OCI-LY3 (cell line): ENCODE data around the gene ZNF850.
"Not testable (repeated sequence)": the region's sequence is repeated elsewhere in the genome, so short reads cannot be mapped to it uniquely, and the experiment has no call there.

Experiments
- H2AFZ ChIP-seq: fragments of 200-600, 300-600 bp; shearing (Covaris generic); 2 replicates; pipeline ENCODE4 v1.6.0; 2014; ENCODE audit warnings: antibody characterized with exemption, low read depth, low read length
- H3K27ac ChIP-seq: fragments of 200-600, 300-600 bp; sonication (generic); 2 replicates; pipeline ENCODE4 v1.5.1; 2014; ENCODE audit warnings: mild to moderate bottlenecking, low read length, moderate library complexity, mixed read lengths
- H3K27me3 ChIP-seq: fragments of 200-600, 300-600 bp; sonication (generic); 2 replicates; pipeline ENCODE4 v1.6.1; 2014; ENCODE audit warnings: low read depth, low read length, mixed read lengths
- H3K36me3 ChIP-seq: fragments of 200-600, 300-600 bp; sonication (generic); replicated peaks from 2 replicates; pipeline ENCODE3; 2014; ENCODE audit warnings: low read depth, low read length, mixed read lengths
- H3K4me1 ChIP-seq: fragments of 300-600, 200-600 bp; sonication (generic); 2 replicates; pipeline ENCODE4 v1.6.1; 2014; ENCODE audit warnings: low read length, mixed read lengths
- H3K4me2 ChIP-seq: fragments of 200-600, 300-600 bp; sonication (generic); 2 replicates; pipeline ENCODE4 v1.6.1; 2014; ENCODE audit warnings: low read length, mixed read lengths
- H3K4me3 ChIP-seq: fragments of 300-600, 200-600 bp; sonication (generic); 2 replicates; pipeline ENCODE4 v1.5.1; 2014; ENCODE audit warnings: antibody characterized with exemption, mild to moderate bottlenecking, low read length, moderate library complexity
- H3K79me2 ChIP-seq: fragments of 300-600, 200-600 bp; shearing (Covaris generic); 2 replicates; pipeline ENCODE4 v1.6.1; 2014; ENCODE audit warnings: mild to moderate bottlenecking, low read length, mixed read lengths
- H3K9ac ChIP-seq: fragments of 300-600, 200-600 bp; shearing (Covaris generic); 2 replicates; pipeline ENCODE4 v1.6.0; 2014; ENCODE audit warnings: mild to moderate bottlenecking, low read length, moderate library complexity
- H3K9me3 ChIP-seq: fragments of 200-600, 300-600 bp; shearing (Covaris generic); 2 replicates; pipeline ENCODE4 v1.6.1; 2014; ENCODE audit warnings: low read length, mixed read lengths; ENCODE audit not compliant: insufficient read depth
- H4K20me1 ChIP-seq: fragments of 200-600, 300-600 bp; sonication (generic); 2 replicates; pipeline ENCODE4 v1.6.1; 2016; ENCODE audit warnings: low read length, mixed read lengths; ENCODE audit not compliant: insufficient read depth
- EZH2phosphoT487 ChIP-seq: fragments of 200-600 bp; shearing (Covaris generic); IDR thresholded peaks from 2 replicates; pipeline ENCODE4 v1.6.1; 2018; ENCODE audit warnings: antibody characterized with exemption, mixed run types, low read depth
- TF ChIP-seq, protein P1 (sequence below): fragments of 200-600, 300-600 bp; sonication (generic); IDR thresholded peaks from 2 replicates; pipeline ENCODE4 v1.5.1; 2014; ENCODE audit warnings: antibody characterized with exemption, low read length, low read depth

ZNF850 gene

DNA sequence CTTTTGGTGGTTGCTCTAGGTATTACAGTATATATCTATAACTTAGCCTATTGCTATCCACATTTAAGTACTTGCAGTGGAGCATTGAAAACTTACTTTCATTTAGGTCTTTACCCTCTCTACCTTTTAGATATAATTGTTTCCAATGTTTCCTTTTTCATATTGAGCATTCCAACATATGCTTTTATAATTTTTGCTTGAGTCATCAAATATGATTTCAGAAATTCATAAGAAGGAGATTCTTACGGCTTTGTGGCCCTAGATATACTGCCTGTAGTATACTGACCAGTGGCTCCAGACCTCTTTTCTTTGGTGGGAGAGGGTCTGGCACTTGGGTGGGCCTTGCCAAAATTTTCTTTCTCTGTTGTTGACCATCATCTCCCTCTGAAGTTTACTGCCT is 32.8 kb upstream of the ZNF850 start:
- no peaks in the 10 kb centered on the region for H3K9me3 ChIP-seq

GRCh38 chr19:36797786-36798108 is 25.1 kb upstream of the ZNF850 start:
- H3K9ac ChIP-seq: peak overlapping the region; percentile 68
- H3K27ac ChIP-seq: peak overlapping the region; percentile 42; the same call in 1 of the 2 replicates
- peak overlapping the region; percentile 83 for H2AFZ ChIP-seq
- peaks cover 17% of the 10 kb centered on the region for H3K79me2 ChIP-seq
- no peaks in the 10 kb centered on the region for H3K9me3 ChIP-seq
- no peaks in the 10 kb centered on the region for H3K4me1 ChIP-seq
- H4K20me1 ChIP-seq: no peaks in the 10 kb centered on the region
- peak overlapping the region; percentile 64 for H3K4me2 ChIP-seq
- no peaks in the 10 kb centered on the region for H3K27me3 ChIP-seq
- TF ChIP-seq, protein P1, sequence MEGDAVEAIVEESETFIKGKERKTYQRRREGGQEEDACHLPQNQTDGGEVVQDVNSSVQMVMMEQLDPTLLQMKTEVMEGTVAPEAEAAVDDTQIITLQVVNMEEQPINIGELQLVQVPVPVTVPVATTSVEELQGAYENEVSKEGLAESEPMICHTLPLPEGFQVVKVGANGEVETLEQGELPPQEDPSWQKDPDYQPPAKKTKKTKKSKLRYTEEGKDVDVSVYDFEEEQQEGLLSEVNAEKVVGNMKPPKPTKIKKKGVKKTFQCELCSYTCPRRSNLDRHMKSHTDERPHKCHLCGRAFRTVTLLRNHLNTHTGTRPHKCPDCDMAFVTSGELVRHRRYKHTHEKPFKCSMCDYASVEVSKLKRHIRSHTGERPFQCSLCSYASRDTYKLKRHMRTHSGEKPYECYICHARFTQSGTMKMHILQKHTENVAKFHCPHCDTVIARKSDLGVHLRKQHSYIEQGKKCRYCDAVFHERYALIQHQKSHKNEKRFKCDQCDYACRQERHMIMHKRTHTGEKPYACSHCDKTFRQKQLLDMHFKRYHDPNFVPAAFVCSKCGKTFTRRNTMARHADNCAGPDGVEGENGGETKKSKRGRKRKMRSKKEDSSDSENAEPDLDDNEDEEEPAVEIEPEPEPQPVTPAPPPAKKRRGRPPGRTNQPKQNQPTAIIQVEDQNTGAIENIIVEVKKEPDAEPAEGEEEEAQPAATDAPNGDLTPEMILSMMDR: no peak
- TF ChIP-seq EZH2phosphoT487: no peak
- peak overlapping the region; percentile 99 for H3K4me3 ChIP-seq
- H3K36me3 ChIP-seq: peaks cover 12% of the 10 kb centered on the region

More for the DNA sequence above, 32.8 kb upstream of the ZNF850 start:
- peaks cover 16% of the 10 kb centered on the region for H3K36me3 ChIP-seq
- H3K4me2 ChIP-seq: no peak overlapping the region
- TF ChIP-seq, protein P1: no peak
- no peak for TF ChIP-seq EZH2phosphoT487
- H3K79me2 ChIP-seq: no peaks in the 10 kb centered on the region
- H3K27ac ChIP-seq: no peak overlapping the region
- H2AFZ ChIP-seq: no peak overlapping the region
- no peaks in the 10 kb centered on the region for H4K20me1 ChIP-seq
- H3K27me3 ChIP-seq: no peaks in the 10 kb centered on the region
- no peak overlapping the region for H3K4me3 ChIP-seq
- no peaks in the 10 kb centered on the region for H3K4me1 ChIP-seq
- H3K9ac ChIP-seq: no peak overlapping the region

DNA sequence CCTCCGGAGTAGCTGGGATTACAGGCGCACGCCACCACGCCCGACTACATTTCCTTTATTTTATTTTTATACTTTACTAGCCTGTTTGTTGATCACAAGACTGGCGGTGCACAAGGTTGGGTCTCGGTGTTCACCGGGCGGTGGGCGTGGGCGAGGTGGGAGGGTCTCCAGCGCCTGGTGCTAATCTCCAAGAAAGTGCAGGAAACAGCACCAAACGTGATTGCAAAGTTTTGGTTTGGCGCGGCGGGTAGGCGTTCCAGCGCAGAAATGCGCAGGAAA is 24.0 kb upstream of the ZNF850 start:
- Histone ChIP-seq H3K27ac (no peak overlapping the region), H3K9ac (no peak overlapping the region), H3K4me2 (peak overlapping the region; percentile 45), H3K4me3 (peak overlapping the region; percentile 99), H3K79me2 (peaks cover 17% of the 10 kb centered on the region), H3K27me3 (no peaks in the 10 kb centered on the region), H4K20me1 (no peaks in the 10 kb centered on the region), H2AFZ (no peak overlapping the region; the same call in 1 of the 2 replicates), H3K36me3 (peaks cover 10% of the 10 kb centered on the region), H3K9me3 (no peaks in the 10 kb centered on the region), H3K4me1 (no peaks in the 10 kb centered on the region)
- TF ChIP-seq, protein P1: no peak
- TF ChIP-seq EZH2phosphoT487: no peak

DNA sequence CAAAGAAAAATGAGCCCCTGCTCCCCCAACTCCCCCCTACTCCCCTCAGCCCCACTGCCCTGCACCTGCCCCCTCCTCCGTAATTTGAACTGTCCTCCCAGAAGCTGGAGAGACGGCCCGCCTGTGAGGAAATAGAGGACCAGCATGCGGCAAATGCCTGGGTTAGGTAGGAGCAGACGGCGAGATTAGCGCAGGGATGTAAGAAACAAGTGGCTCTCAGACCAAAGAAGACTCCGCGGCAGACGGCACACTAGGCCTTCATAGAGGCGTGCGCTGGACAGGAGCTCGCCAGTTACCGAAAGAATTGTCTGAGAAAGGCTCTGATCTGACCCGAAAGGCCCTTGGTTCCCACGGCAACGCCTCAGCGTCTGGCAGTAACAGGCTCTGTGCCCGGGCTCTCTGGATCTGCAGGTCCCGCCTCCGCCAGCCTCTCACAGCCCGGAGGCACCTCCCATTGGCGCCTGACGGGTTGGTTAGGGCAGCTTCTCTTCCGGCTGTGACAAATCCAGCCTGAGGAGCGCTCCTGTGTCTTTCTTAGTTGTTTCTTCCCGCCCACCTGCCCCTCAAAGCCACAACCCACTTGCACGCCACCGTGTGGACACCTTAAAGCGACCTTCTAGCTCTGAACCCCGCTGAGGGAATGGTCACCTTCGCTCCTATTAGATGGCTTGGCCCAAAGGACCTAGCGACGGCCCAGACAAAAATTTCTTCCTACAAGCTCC is 19.0 kb upstream of the ZNF850 start:
- H3K4me3 ChIP-seq, H3K36me3 ChIP-seq, H2AFZ ChIP-seq, H3K27ac ChIP-seq, H3K4me1 ChIP-seq, H3K9ac ChIP-seq, H3K9me3 ChIP-seq, H3K79me2 ChIP-seq, H3K4me2 ChIP-seq, H3K27me3 ChIP-seq, H4K20me1 ChIP-seq: not testable (repeated sequence)
